ACC112 (cell line): Measurements from ENCODE around the gene ABCC3.

Experiments used
- H2AFZ ChIP-seq: fragments of 200-600 bp; sonication (generic); one replicate; pipeline ENCODE4 v1.6.0; 2017; ENCODE audit warnings: antibody characterized with exemption, low read length; ENCODE audit not compliant: unreplicated experiment
- H3K27ac ChIP-seq: fragments of 200-600 bp; sonication (generic); 2 replicates; pipeline ENCODE4 v1.5.1; 2014; ENCODE audit warnings: low read depth, mild to moderate bottlenecking, antibody characterized with exemption, low read length, moderate library complexity
- H3K27me3 ChIP-seq: fragments of 200-600 bp; sonication (generic); 2 replicates; pipeline ENCODE4 v1.6.1; 2014; ENCODE audit warnings: mild to moderate bottlenecking, antibody characterized with exemption, low read length, moderate library complexity, mixed read lengths; ENCODE audit not compliant: insufficient read depth
- H3K36me3 ChIP-seq: fragments of 200-600 bp; sonication (generic); 2 replicates; pipeline ENCODE4 v1.6.1; 2016; ENCODE audit warnings: mild to moderate bottlenecking, antibody characterized with exemption, low read length, moderate library complexity, mixed read lengths; ENCODE audit not compliant: insufficient read depth
- H3K4me1 ChIP-seq: fragments of 200-600 bp; sonication (generic); one replicate; pipeline ENCODE4 v1.6.1; 2016; ENCODE audit warnings: low read length, mixed read lengths; ENCODE audit not compliant: insufficient read depth, unreplicated experiment, control insufficient read depth
- H3K4me3 ChIP-seq: fragments of 200-600 bp; sonication (generic); 2 replicates; pipeline ENCODE4 v1.5.1; 2014; ENCODE audit warnings: mild to moderate bottlenecking, low read depth, low read length
- H3K79me2 ChIP-seq: fragments of 200-600 bp; sonication (generic); one replicate; pipeline ENCODE4 v1.6.0; 2016; ENCODE audit warnings: low read length; ENCODE audit not compliant: control insufficient read depth, unreplicated experiment, insufficient read depth

ABCC3 gene

GRCh38 chr17:50660887-50661345 lies 26.2 kb downstream of the ABCC3 start:
- peaks cover 33% of the 10 kb centered on the region for H3K4me1 ChIP-seq
- no peaks in the 10 kb centered on the region for H3K79me2 ChIP-seq
- H3K36me3 ChIP-seq, result no peaks in the 10 kb centered on the region
- no peaks in the 10 kb centered on the region for H3K27me3 ChIP-seq
- no peak overlapping the region for H2AFZ ChIP-seq
- no peak overlapping the region for H3K4me3 ChIP-seq
- peak overlapping the region; percentile 72 for H3K27ac ChIP-seq

GRCh38 chr17:50661348-50661747 lies 26.7 kb downstream of the ABCC3 start:
- Histone ChIP-seq H3K27me3 (no peaks in the 10 kb centered on the region), H3K27ac (peak overlapping the region; percentile 72), H2AFZ (no peak overlapping the region), H3K36me3 (no peaks in the 10 kb centered on the region), H3K79me2 (no peaks in the 10 kb centered on the region), H3K4me3 (no peak overlapping the region), H3K4me1 (peaks cover 33% of the 10 kb centered on the region)

GRCh38 chr17:50661795-50662391 lies 27.2 kb downstream of the ABCC3 start:
- H3K4me1 ChIP-seq, result peaks cover 33% of the 10 kb centered on the region
- no peak overlapping the region for H3K4me3 ChIP-seq
- H3K36me3 ChIP-seq, result no peaks in the 10 kb centered on the region
- no peaks in the 10 kb centered on the region for H3K79me2 ChIP-seq
- peak overlapping the region; percentile 72 for H3K27ac ChIP-seq
- H2AFZ ChIP-seq, result no peak overlapping the region
- H3K27me3 ChIP-seq, result no peaks in the 10 kb centered on the region

GRCh38 chr17:50662632-50663225 lies 28.0 kb downstream of the ABCC3 start:
- Histone ChIP-seq H3K27ac (peak overlapping the region; percentile 72), H3K4me3 (no peak overlapping the region), H3K36me3 (no peaks in the 10 kb centered on the region)

DNA sequence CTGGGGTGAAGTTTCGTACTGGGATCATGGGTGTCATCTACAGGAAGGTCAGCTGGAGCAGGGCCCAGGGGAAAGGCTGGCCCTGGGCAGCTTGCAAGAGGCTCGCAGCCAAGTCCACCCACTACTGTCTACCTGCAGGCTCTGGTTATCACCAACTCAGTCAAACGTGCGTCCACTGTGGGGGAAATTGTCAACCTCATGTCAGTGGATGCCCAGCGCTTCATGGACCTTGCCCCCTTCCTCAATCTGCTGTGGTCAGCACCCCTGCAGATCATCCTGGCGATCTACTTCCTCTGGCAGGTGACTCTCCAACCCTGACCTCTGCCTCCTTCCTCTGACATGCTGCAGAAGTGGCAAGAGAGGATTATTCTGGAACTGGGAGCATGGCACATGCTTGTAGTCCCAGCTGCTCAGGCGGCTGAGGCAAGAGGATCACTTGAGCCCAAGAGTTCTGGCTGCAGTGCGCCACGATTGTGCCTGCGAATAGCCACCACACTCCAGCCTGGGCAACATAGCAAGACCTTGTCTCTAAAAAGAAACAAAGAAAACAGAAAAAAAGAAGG lies 29.2 kb downstream of the ABCC3 start:
- Histone ChIP-seq H3K4me3 (no peak overlapping the region), H3K36me3 (no peaks in the 10 kb centered on the region), H3K79me2 (no peaks in the 10 kb centered on the region), H3K4me1 (peaks cover 51% of the 10 kb centered on the region), H2AFZ (no peak overlapping the region), H3K27me3 (no peaks in the 10 kb centered on the region), H3K27ac (no peak overlapping the region)

More at GRCh38 chr17:50662632-50663225, 28.0 kb downstream of the ABCC3 start:
- H2AFZ ChIP-seq, result no peak overlapping the region
- H3K27me3 ChIP-seq, result no peaks in the 10 kb centered on the region
- H3K4me1 ChIP-seq, result peaks cover 39% of the 10 kb centered on the region
- H3K79me2 ChIP-seq, result no peaks in the 10 kb centered on the region

DNA sequence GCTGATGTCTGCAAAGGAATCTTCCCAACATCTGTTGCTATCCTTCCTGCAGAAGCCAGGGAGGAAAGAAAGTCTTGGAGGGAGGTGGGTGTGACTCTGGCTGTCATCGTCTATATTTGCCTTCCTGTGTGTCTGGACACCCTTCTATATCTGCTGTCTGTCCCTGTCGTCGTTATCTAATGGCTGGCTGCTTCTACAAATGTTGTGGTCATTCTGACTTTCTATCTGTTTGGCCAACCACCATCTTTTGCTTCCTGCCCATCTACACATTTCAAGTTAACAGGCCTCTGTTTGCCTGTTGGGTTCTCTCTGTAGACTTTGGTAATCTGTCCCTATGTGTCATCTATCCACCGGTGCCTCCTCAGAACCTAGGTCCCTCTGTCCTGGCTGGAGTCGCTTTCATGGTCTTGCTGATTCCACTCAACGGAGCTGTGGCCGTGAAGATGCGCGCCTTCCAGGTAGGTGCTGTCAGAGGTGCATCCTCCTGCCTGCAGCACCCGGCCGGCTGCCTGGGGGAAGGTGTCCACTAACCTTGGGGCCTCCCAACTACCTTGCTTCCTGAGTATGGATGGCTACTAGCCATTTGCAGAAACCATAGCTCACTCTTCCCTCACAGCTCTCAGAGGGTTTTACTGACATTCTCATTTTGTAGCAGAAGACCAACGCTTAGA lies 30.2 kb downstream of the ABCC3 start:
- Histone ChIP-seq H3K79me2 (no peaks in the 10 kb centered on the region), H3K4me3 (no peak overlapping the region), H3K27ac (no peak overlapping the region), H3K4me1 (peaks cover 49% of the 10 kb centered on the region), H2AFZ (no peak overlapping the region), H3K27me3 (no peaks in the 10 kb centered on the region), H3K36me3 (no peaks in the 10 kb centered on the region)

GRCh38 chr17:50665838-50666237 lies 31.2 kb downstream of the ABCC3 start:
- H3K27ac ChIP-seq, result no peak overlapping the region
- H3K36me3 ChIP-seq, result no peaks in the 10 kb centered on the region
- H3K4me3 ChIP-seq, result no peak overlapping the region
- no peaks in the 10 kb centered on the region for H3K27me3 ChIP-seq
- no peak overlapping the region for H2AFZ ChIP-seq
- H3K79me2 ChIP-seq, result no peaks in the 10 kb centered on the region
- H3K4me1 ChIP-seq, result peaks cover 47% of the 10 kb centered on the region

DNA sequence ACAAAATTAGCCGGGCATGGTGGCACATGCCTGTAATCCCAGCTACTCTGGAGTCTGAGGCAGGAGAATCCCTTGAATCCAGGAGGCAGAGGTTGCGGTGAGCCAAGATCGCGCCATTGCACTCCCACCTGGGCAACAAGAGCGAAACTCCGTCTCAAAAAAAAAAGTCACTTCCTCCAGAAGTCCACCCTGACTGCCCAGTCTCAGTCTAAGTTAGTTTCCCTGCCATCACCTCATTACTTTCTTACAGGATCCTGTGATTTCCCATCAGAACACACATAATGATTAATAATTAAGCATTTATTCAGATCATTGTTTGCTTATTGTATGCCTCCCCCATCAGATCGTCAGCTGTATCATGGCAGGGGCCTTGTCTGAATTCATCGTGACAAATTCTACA lies 31.6 kb downstream of the ABCC3 start:
- Histone ChIP-seq H3K27me3 (no peaks in the 10 kb centered on the region), H3K4me3 (no peak overlapping the region), H3K36me3 (no peaks in the 10 kb centered on the region), H3K4me1 (peaks cover 47% of the 10 kb centered on the region), H2AFZ (no peak overlapping the region), H3K27ac (no peak overlapping the region), H3K79me2 (no peaks in the 10 kb centered on the region)

DNA sequence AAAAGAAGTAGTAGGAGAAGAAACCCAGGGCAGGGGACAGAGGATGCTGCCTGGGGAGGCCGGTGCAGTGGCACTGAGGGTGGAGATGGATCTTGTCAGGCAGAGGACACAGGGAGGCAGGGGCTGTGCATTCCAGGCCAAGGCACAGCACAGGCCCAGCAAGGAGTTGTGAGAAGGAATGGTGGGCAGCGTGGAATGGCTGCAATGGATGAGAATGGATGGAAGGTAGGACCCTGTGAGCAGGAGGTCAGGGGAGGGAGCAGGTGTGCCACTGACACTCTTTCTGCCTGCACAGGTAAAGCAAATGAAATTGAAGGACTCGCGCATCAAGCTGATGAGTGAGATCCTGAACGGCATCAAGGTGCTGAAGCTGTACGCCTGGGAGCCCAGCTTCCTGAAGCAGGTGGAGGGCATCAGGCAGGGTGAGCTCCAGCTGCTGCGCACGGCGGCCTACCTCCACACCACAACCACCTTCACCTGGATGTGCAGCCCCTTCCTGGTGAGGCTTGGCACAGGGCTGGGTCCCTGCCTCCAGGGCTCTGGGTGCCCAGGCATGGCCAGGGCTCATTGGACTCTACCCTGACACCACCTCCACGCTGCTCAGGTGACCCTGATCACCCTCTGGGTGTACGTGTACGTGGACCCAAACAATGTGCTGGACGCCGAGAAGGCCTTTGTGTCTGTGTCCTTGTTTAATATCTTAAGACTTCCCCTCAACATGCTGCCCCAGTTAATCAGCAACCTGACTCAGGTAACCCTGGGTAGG lies 32.8 kb downstream of the ABCC3 start:
- Histone ChIP-seq H3K4me3 (no peak overlapping the region), H2AFZ (no peak overlapping the region), H3K27me3 (no peaks in the 10 kb centered on the region), H3K27ac (peak overlapping the region; percentile 65), H3K79me2 (no peaks in the 10 kb centered on the region), H3K36me3 (peaks cover 2% of the 10 kb centered on the region; the same call in 1 of the 2 replicates), H3K4me1 (peaks cover 38% of the 10 kb centered on the region)

DNA sequence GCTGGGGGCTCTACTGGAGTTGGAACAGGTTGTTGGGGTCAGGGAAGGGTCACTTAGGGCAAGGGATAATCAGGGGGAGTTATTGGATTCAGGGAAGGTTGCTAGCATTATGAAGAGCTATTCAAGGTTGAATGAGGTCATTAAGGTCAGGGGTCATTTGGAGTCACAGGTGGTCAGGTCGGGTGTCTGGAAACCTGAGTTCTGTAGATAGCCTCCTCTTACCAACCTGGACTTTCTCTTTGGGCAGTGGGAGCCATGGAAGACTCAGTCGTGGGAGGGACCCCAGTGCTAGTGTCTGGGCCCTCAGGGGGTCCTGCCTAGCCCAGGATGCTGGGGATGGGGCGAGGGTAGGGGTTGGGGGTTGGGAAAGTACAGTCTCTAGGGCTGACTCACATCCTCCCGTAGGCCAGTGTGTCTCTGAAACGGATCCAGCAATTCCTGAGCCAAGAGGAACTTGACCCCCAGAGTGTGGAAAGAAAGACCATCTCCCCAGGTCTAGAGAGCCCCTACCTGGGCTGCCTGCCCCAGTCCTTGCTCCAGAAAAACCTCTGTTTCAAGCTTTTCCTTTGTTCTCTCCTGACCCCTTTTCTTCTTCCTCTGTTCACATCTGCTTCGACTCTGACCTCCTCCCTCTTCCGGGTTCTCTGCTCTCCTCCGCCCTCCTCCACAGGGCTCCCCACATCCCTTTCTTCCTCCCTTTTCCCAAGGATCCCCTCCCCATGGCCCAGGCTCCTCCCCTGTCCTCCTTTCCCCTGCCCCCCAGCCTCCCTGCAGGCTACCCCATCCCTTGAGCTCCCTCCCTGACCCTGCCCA lies 33.5 kb downstream of the ABCC3 start:
- H2AFZ ChIP-seq, result no peak overlapping the region

More for the DNA sequence above, 33.5 kb downstream of the ABCC3 start:
- Histone ChIP-seq H3K4me3 (no peak overlapping the region), H3K27me3 (no peaks in the 10 kb centered on the region), H3K79me2 (no peaks in the 10 kb centered on the region), H3K4me1 (peaks cover 33% of the 10 kb centered on the region), H3K27ac (peak overlapping the region; percentile 65), H3K36me3 (peaks cover 2% of the 10 kb centered on the region; the same call in 1 of the 2 replicates)
